Hematopoietic multipotent progenitor cell treated with erythropoietin and hydrocortisone succinate and interleukin-3 and kit ligand, for 4 days (in vitro differentiated cells): Measurements from ENCODE around the gene MAP7.
"Not testable (repeated sequence)": the region's sequence is repeated elsewhere in the genome, so short reads cannot be mapped to it uniquely, and the experiment has no call there.

Experiments
- DNase-seq: peaks from one replicate; pipeline ENCODE4 v3.0.0-alpha.2; 2015

The MAP7 gene

GRCh38 chr6:136331461-136331860 lies 218.8 kb downstream of the MAP7 start:
- DNase-seq, result no peak

DNA sequence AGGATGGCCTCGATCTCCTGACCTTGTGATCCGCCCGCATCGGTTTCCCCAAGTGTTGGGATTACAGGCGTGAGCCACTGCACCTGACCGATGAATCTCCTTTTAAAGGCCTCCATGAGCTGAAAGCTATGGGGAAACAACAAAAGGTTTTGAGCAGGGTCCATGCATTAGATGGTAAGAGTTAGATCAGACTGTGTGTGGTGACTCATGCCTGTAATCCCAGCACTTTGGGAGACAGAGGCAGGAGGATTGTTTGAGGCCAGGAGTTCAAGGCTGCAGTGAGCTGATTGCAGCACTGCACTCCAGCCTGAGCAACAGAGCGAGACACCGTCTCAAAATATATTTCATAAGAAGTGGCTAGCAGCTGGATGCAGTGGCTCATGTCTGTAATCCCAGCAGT lies 219.6 kb downstream of the MAP7 start:
- no peak for DNase-seq

- peak; percentile 36 for DNase-seq
Measured at GRCh38 chr6:136326038-136326553, 224.1 kb downstream of the MAP7 start.

DNA sequence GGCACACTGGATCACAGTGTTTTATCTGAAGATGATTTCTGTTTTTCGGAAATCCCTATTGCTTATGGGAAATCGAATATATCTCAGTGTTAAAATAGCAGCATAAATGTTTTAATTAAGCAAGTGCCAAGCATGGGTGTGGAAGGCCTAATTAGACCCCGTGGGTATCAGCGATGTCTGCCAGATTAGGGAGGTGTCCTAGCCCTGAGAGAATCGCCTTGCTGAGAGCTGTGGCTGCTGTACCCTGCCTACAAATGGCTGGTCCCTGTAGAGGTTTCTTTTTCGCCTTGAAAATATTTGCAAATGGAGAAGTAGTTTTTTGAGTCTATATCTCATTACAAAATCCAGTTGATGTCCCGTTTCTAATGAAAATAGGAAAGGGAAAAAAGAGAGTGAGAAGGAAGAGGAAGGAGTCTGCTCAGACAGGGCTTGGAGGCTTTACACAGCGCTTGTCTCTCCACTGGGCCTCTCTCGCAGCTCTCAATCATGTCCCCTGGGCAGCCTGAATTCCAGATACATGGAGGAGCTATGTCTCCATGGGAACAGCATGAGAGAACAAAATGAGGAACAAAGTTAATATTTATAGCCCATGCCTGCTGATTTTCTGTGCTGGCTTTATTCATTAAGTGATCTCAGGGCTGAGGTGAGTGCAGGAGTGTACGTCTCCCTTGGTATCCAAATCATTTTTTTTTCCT lies 225.4 kb downstream of the MAP7 start:
- no peak for DNase-seq

DNA sequence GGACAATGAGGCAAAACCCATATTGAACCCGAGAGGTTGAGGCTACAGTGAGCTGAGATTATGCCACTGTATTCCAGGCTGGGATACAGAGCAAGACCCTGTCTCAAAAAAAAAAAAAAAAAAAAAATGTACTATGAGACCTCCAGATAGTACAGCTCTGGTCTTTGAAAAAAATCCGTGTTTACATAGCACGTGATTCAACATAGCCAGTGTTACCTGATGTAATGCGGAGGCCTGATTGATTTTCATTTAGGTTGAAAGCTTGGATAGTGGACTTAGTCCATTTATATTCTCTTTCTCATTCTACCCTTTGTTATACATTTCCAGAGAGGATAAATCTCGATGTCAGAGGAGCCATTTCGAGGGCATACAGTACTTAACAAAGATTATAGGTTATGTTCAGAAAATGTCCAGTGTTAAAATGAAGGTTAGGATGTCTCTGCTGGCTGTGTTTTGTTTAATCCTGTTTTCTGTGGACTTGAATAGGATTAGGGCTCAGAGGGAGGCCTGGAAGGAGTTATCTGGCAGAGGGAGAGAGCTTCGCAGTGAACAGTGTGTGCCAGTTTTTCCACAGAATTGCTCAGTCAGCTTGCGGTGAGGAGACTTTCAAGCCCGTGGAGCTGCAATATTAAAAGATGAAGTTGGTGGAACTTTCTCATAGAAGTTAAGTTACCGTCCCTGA lies 226.7 kb downstream of the MAP7 start:
- no peak for DNase-seq

DNA sequence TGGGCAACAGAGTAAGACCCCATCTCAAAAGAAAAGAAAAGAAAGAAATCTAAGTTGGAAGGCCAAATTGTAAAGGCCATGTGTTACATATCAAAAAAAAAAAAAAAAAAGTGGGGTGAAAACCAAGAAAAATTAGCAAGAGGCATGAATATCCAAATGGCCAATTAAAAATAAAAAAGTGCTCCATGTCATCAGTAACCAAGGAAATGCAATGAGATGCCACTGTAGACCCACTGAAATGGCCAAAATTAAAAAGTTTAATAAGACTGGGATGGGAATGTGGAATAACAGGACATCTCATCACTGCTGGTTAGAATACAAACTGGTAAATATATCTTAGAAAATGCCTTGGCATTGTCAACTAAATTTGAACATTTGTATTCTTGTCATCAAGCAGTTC lies 230.5 kb downstream of the MAP7 start:
- no peak for DNase-seq

GRCh38 chr6:136318676-136319075 lies 231.5 kb downstream of the MAP7 start:
- DNase-seq, result no peak

GRCh38 chr6:136317971-136318370 lies 232.3 kb downstream of the MAP7 start:
- no peak for DNase-seq

GRCh38 chr6:136317021-136317694 lies 233.1 kb downstream of the MAP7 start:
- peak; percentile 86 for DNase-seq

DNA sequence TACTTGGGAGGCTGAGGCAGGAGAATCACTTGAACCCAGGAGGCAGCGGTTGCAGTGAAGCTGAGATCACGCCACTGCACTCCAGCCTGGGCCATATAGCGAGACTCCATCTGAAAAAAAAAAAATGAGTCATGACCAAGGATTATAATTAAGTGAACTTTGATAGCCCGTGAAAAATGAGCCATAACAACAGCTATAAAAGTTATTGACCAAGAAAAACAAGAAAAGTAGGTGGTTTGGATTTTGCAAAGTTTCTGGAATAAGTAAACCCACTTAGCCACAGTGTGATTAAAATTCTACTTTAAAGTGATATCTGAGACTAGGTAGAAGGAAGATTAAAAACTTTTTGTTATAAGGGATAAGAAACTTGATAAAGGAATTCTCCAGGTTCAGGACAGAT lies 234.6 kb downstream of the MAP7 start:
- no peak for DNase-seq

DNA sequence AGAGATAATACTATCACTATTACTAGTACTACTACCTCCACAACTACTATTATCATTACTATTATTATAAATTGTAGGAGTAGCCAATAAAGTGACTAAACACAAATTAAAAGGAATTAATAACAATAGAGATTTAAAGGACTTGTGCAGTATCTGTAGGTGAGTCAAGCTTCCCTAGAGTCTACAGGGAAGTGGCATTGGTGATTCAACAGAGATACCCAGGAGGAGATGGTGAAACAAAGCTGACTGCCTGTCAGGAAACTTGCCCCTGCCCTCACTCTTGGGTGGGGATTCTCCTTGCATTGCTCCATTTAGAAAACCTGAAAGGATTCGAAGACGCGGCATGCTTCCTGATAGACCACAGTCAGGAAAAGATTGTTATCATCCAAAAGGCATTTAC lies 237.2 kb downstream of the MAP7 start:
- DNase-seq, result no peak

DNA sequence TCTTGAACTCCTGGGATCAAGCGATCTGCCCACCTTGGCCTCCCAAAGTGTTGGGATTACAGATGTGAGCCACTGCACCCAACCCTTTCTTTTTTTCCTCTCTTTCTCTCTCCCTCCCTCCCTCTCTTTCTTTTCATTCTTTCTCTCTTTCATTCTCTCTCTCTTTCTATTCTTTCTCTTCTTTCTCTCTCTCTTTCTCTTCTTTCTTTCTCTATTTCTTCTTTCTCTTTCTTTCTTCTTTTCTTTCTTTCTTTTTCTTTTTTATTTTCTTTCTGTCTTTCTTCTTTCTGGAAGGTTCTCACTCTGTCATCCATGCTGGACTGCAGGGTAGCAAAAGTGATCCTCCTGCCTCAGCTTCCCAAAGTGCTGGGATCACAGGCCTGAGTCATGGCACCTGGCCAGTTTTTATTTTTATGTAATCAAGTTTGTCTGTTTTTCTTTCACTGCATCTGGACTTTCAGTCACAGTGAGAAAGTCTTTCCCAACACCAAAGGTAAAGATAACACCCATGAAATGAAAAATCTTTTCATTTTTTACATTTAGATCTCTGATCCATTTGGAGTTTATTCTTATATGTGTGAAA lies 240.4 kb downstream of the MAP7 start:
- no peak for DNase-seq

- no peak for DNase-seq
Measured at GRCh38 chr6:136309171-136309570, 241.1 kb downstream of the MAP7 start.

DNA sequence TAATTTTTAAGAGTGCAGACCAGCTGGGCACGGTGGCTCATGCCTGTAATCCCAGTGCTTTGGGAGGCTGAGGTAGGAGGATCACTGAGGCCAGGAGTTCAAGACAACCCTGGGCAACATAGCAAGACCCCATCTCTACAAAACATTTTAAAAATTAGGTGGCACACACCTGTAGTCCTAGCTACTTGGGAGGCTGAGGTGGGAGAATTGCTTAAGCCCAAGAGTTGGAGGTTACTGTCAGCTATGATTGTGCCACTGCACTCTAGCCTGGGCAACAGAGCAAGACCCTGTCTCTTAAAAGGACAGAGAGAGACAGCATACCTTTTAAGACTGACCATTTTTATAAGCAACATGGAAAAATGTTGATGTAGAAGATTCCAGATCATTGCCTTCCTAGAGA lies 241.8 kb downstream of the MAP7 start:
- not testable (repeated sequence) for DNase-seq

- peak; percentile 68 for DNase-seq
Measured at GRCh38 chr6:136307351-136307750, 242.9 kb downstream of the MAP7 start.

- no peak for DNase-seq
Measured at GRCh38 chr6:136306466-136306865, 243.8 kb downstream of the MAP7 start.

DNA sequence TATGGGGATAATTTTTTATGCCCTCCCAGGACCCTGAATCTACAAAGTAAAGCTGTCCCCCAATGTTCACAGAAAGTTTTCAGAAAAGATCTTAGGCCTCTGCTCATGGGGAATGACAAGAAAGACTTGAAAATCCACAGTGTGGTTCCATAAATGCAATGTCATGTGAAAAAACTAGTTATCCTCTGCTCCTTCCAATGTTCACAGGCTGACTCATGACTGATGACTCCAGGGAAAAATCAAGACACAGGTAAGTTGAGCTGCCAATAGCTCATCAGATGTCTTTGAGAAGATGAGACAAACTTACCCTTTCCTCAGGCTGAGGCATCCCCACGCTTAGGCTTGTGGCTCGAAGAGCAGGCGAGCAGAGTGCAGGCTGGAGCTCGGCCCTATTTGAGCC lies 245.8 kb downstream of the MAP7 start:
- no peak for DNase-seq

- DNase-seq, result no peak
Measured at GRCh38 chr6:136303516-136303915, 246.7 kb downstream of the MAP7 start.

DNA sequence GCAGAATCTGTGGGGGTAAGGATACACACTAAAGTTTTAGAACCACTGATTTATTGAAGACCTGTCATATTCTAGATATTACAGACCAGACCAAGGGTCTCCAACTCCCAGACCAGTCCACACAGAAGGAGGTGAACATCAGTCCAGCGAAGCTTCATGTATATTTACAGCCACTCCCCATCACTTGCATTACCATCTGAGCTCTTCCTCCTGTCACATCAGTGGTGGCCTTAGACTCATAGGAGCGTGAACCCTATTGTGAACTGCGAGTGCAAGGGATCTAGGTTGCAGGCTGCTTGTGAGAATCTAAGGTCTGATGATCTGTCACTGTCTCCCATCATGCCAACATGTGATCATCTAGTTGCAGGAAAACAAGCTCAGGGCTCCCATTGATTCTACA lies 255.6 kb downstream of the MAP7 start:
- no peak for DNase-seq
